HepG2 (cell line): ENCODE data around the gene KIF24. TPM values are rescaled to one million over a fixed set of nuclear protein-coding genes. Genes with fewer than 3 reads are reported as not detected.

Experiments
- ATAC-seq: fragments of 200-7000 bp; cut with Tn5 transposase; 3 replicates; pipeline ENCODE4 v1.9.1; 2020; ENCODE audit warnings: mild to moderate bottlenecking, moderate library complexity
- BruUV-seq: library from RNA; stranded (reverse); fragments of 400-500 nt; replicated peaks from 2 replicates; lab custom pipeline; 2021; lab: Mats Ljungman, UMichigan
- CTCF ChIA-PET: fragments of 300-600 bp; formaldehyde crosslinking; extraction: SDS; loops from one replicate; lab custom pipeline; 2021; ENCODE audit warnings: low total read pairs, inconsistent platforms, low intra/inter-chr PET ratio; lab: Yijun Ruan, JAX
- POLR2A ChIA-PET: fragments of 350-600 bp; sonication (Branson Sonifier 250); formaldehyde crosslinking; loops from one replicate; lab custom pipeline; 2020; ENCODE audit warnings: antibody characterized with exemption, inconsistent platforms; lab: Yijun Ruan, JAX
- DNase-seq: peaks from one replicate; pipeline ENCODE4 v3.0.0-alpha.2; 2015; ENCODE audit warnings: low spot score
- FAIRE-seq: peaks from 3 replicates; lab custom pipeline; 2011; peaks lifted over from hg19 to GRCh38; lab: Jason Lieb, UNC
- H2AFZ ChIP-seq: one replicate; pipeline ENCODE4 v1.6.1; 2011; ENCODE audit warnings: low read length, inconsistent platforms
- H3K27ac ChIP-seq: fragments of 300-600 bp; 3 replicates; pipeline ENCODE4 v1.8.0; 2011; ENCODE audit warnings: mixed run types, mild to moderate bottlenecking, mixed read lengths, low read length, inconsistent platforms; ENCODE audit not compliant: insufficient read depth; ENCODE audit errors: extremely low read length
- H3K27me3 ChIP-seq, 2 experiments: fragments of 200-600 bp in 1 of 2; 2 replicates in 1 of 2; 3 replicates in 1 of 2; pipeline versions ENCODE4 v1.6.0 to v1.8.0; 2011; ENCODE audit warnings: low read length in 2 of 2, mild to moderate bottlenecking in 2 of 2, moderate library complexity in 2 of 2, inconsistent platforms in 1 of 2; ENCODE audit not compliant: insufficient read depth in 2 of 2, control insufficient read depth in 1 of 2
- H3K36me3 ChIP-seq, 2 experiments: fragments of 200-600 bp in 1 of 2; replicated peaks in 1 of 2; 2 replicates in 1 of 2; 3 replicates in 1 of 2; pipeline versions ENCODE4 v1.5.1 to v1.8.0; 2011; ENCODE audit warnings: low read length in 2 of 2, inconsistent platforms in 1 of 2; ENCODE audit not compliant: insufficient read depth in 2 of 2, control insufficient read depth in 1 of 2
- H3K4me1 ChIP-seq: 2 replicates; pipeline ENCODE4 v1.5.1; 2012; ENCODE audit warnings: low read length, inconsistent platforms; ENCODE audit not compliant: insufficient read depth
- H3K4me2 ChIP-seq: 2 replicates; pipeline ENCODE4 v1.6.0; 2011; ENCODE audit warnings: low read depth, low read length, inconsistent platforms
- H3K4me3 ChIP-seq, 3 experiments: fragments of 200-600 bp in 1 of 3; sonication (generic), shearing (Covaris generic) in 1 of 3; replicated peaks in 1 of 3; 2 replicates each; pipeline ENCODE4 v1.5.1; 2011 to 2016; ENCODE audit warnings: low read length in 3 of 3, inconsistent platforms in 2 of 3, low read depth in 2 of 3, mild to moderate bottlenecking in 2 of 3, control low read depth in 1 of 3, mixed read lengths in 1 of 3; ENCODE audit not compliant: insufficient read depth in 1 of 3
- H3K79me2 ChIP-seq: one replicate; pipeline ENCODE4 v1.6.1; 2011; ENCODE audit warnings: low read length, inconsistent platforms; ENCODE audit not compliant: insufficient read depth
- H3K9ac ChIP-seq: 2 replicates; pipeline ENCODE4 v1.6.0; 2011; ENCODE audit warnings: mild to moderate bottlenecking, low read depth, low read length, inconsistent platforms; ENCODE audit not compliant: insufficient read depth
- H3K9me3 ChIP-seq: 2 replicates; pipeline ENCODE4 v1.5.1; 2012; ENCODE audit warnings: mild to moderate bottlenecking, low read length
- H4K20me1 ChIP-seq: 2 replicates; pipeline ENCODE4 v1.6.0; 2011; ENCODE audit warnings: inconsistent platforms, mild to moderate bottlenecking, low read length, moderate library complexity; ENCODE audit not compliant: insufficient read depth
- HNF1A ChIP-seq, 2 experiments: sonication (generic) in 1 of 2; formaldehyde crosslinking in 1 of 2; IDR thresholded peaks; 2 replicates each; pipeline versions ENCODE4 v1.4.0 to v1.6.1; 2016 to 2020; ENCODE audit warnings: borderline replicate concordance in 1 of 2, low read depth in 1 of 2, mild to moderate bottlenecking in 1 of 2, missing genetic modification reagents in 1 of 2
- HOXA5 ChIP-seq: sonication (generic); formaldehyde crosslinking; IDR thresholded peaks from 2 replicates; pipeline ENCODE4 v1.4.0; 2020; ENCODE audit warnings: missing genetic modification reagents
- MZF1 ChIP-seq: sonication (generic); formaldehyde crosslinking; IDR thresholded peaks from 2 replicates; pipeline ENCODE4 v1.8.1; 2023; ENCODE audit warnings: mild to moderate bottlenecking, missing genetic modification reagents, borderline replicate concordance
- RNF219 ChIP-seq: sonication (generic); formaldehyde crosslinking; IDR thresholded peaks from 2 replicates; pipeline ENCODE4 v1.5.0; 2020; ENCODE audit warnings: mild to moderate bottlenecking, missing genetic modification reagents
- SIN3A ChIP-seq: IDR thresholded peaks from 2 replicates; pipeline ENCODE4 v1.6.1; 2011; ENCODE audit warnings: low read depth, mild to moderate bottlenecking, control low read depth, low read length, borderline replicate concordance
- ZMAT3 ChIP-seq: sonication (generic); formaldehyde crosslinking; conservative IDR thresholded peaks from 2 replicates; pipeline ENCODE4 v1.7.0; 2021; ENCODE audit warnings: missing genetic modification reagents
- ZNF124 ChIP-seq: sonication (generic); formaldehyde crosslinking; IDR thresholded peaks from 2 replicates; pipeline ENCODE4 v1.4.0; 2020; ENCODE audit warnings: missing genetic modification reagents
- ZNF18 ChIP-seq: sonication (generic); formaldehyde crosslinking; IDR thresholded peaks from 2 replicates; pipeline ENCODE4 v1.8.0; 2022; ENCODE audit warnings: mild to moderate bottlenecking, missing genetic modification reagents; ENCODE audit not compliant: insufficient replicate concordance
- ZNF337 ChIP-seq: sonication (generic); formaldehyde crosslinking; IDR thresholded peaks from 2 replicates; pipeline ENCODE4 v1.5.1; 2020; ENCODE audit warnings: missing genetic modification reagents, low read depth, mild to moderate bottlenecking, borderline replicate concordance
- ZNF589 ChIP-seq: sonication (generic); formaldehyde crosslinking; conservative IDR thresholded peaks from 2 replicates; pipeline ENCODE4 v1.8.0; 2022; ENCODE audit warnings: mild to moderate bottlenecking, moderate library complexity, missing genetic modification reagents
- WGBS: methylation state at CpG from one replicate; pipeline ENCODE4 v1.1.6; 2017; ENCODE audit warnings: low lambda C conversion rate; 5-methylcytosine and 5-hydroxymethylcytosine counted together
- in situ Hi-C: cut with HindIII; loops from 2 replicates; pipeline ENCODE4 v1.10.0; 2017; ENCODE audit warnings: low pct_unique_long_range_greater_than_20kb; ENCODE audit not compliant: extremely low pct_ligation_motif_present
- intact Hi-C: fragments of 100-400 bp; cut with micrococcal nuclease; formaldehyde crosslinking; loops from one replicate; pipeline ENCODE4 v1.10.0; 2022; ENCODE audit not compliant: unreplicated experiment
- polyA plus RNA-seq, 8 experiments: library from polyadenylated mRNA; depleted of rRNA in 3 of 8; stranded (reverse) in 7 of 8; unstranded in 1 of 8; fragments of >200 nt; fragmentation: Illumina TruSeq in 4 of 8; extraction: Trizol in 4 of 8; gene quantifications; 2 replicates each; pipeline versions ENCODE4 v1.2.1 to v1.2.3, GENCODE V29; 2011 to 2016; ENCODE audit warnings: low read depth in 4 of 8, missing spikeins in 1 of 8, mixed read lengths in 1 of 8; ENCODE audit not compliant: insufficient read depth in 1 of 8
- total RNA-seq, 5 experiments: library from RNA; depleted of rRNA; stranded (reverse); fragments of >200 nt; fragmentation: Illumina TruSeq; extraction: Trizol; gene quantifications; 2 replicates each; pipeline ENCODE4 v1.2.3, GENCODE V29; 2016; ENCODE audit warnings: low read depth in 1 of 5

Gene KIF24
- total and polyA plus RNA-seq, 2 of the 13 experiments (the other 11 are each of a cell fraction or from before 2014, with no cell fraction given), result 1.1 to 3.0 TPM

GRCh38 chr9:34318163-34318790 lies 10.8 kb downstream of the KIF24 start:
- POLR2A ChIA-PET, result no interaction called here
- ATAC-seq, result no peak
- BruUV-seq, result no TSS peak
- H3K79me2 ChIP-seq, result no peaks in the 10 kb centered on the region
- H3K27me3 ChIP-seq, result no peaks in the 10 kb centered on the region
- H3K9ac ChIP-seq, result no peak overlapping the region
- no peak overlapping the region for H3K27ac ChIP-seq
- no peak overlapping the region for H2AFZ ChIP-seq
- H3K4me1 ChIP-seq, result no peaks in the 10 kb centered on the region
- in situ Hi-C loops (no loop called here), intact Hi-C loops (no loop called here)
- TF ChIP-seq ZMAT3 (CRISPR knock-in tag), result no peak
- TF ChIP-seq ZNF337 (CRISPR knock-in tag), result no peak
- TF ChIP-seq ZNF18 (CRISPR knock-in tag), result no peak
- no peak for TF ChIP-seq HOXA5
- no peak for TF ChIP-seq MZF1 (CRISPR knock-in tag)
- no peak for TF ChIP-seq SIN3A
- TF ChIP-seq ZNF589, result no peak
- CTCF ChIA-PET, result no interaction called here
- no peak for DNase-seq
- no peaks in the 10 kb centered on the region for H3K9me3 ChIP-seq
- WGBS, result 94% methylated on average over 26 of the region's 44 CpGs
- H3K4me3 ChIP-seq, result no peak overlapping the region
- no peak for FAIRE-seq
- no peaks in the 10 kb centered on the region for H4K20me1 ChIP-seq
- no peak overlapping the region for H3K4me2 ChIP-seq
- no peaks in the 10 kb centered on the region for H3K36me3 ChIP-seq

GRCh38 chr9:34317436-34317835 lies 11.6 kb downstream of the KIF24 start:
- ChIA-PET CTCF (no interaction called here), POLR2A (no interaction called here)
- no peak overlapping the region for H2AFZ ChIP-seq
- H4K20me1 ChIP-seq, result no peaks in the 10 kb centered on the region
- no TSS peak for BruUV-seq
- H3K79me2 ChIP-seq, result no peaks in the 10 kb centered on the region
- H3K27me3 ChIP-seq, result no peaks in the 10 kb centered on the region
- no peak overlapping the region for H3K27ac ChIP-seq
- H3K9ac ChIP-seq, result no peak overlapping the region
- no peak for DNase-seq
- no peaks in the 10 kb centered on the region for H3K4me1 ChIP-seq
- in situ Hi-C loops, result no loop called here
- WGBS, result 87% methylated on average over 2 of the region's 2 CpGs
- ATAC-seq, result no peak
- no peaks in the 10 kb centered on the region for H3K36me3 ChIP-seq
- FAIRE-seq, result no peak
- H3K9me3 ChIP-seq, result no peaks in the 10 kb centered on the region
- intact Hi-C loops, result no loop called here
- no peak overlapping the region for H3K4me2 ChIP-seq
- no peak overlapping the region for H3K4me3 ChIP-seq
- TF ChIP-seq ZNF124 (CRISPR knock-in tag) (no peak), RNF219 (CRISPR knock-in tag) (no peak), HNF1A (IDR thresholded peaks at IDR 0.05; ENCODE audit: low read depth) (no peak), HNF1A (CRISPR knock-in tag; IDR thresholded peaks at IDR 0.05; ENCODE audit: borderline replicate concordance) (no peak)
